IPS-15b (cell line): ENCODE results near the gene CTNNA3.

Experiments
- H3K27me3 ChIP-seq: one replicate; pipeline ENCODE4 v1.6.1; 2013; ENCODE audit warnings: low read length; ENCODE audit not compliant: control insufficient read depth, insufficient read depth
- H3K36me3 ChIP-seq: one replicate; pipeline ENCODE4 v1.6.1; 2013; ENCODE audit warnings: low read length; ENCODE audit not compliant: control insufficient read depth, insufficient read depth
- H3K4me1 ChIP-seq: one replicate; pipeline ENCODE4 v1.6.1; 2013; ENCODE audit warnings: mild to moderate bottlenecking, low read length; ENCODE audit not compliant: control insufficient read depth, insufficient read depth
- H3K4me3 ChIP-seq: one replicate; pipeline ENCODE4 v1.5.1; 2013; ENCODE audit warnings: low read depth, low read length
- H3K9ac ChIP-seq: one replicate; pipeline ENCODE4 v1.6.1; 2013; ENCODE audit warnings: low read depth, mild to moderate bottlenecking, low read length
- H3K9me3 ChIP-seq: one replicate; pipeline ENCODE4 v1.6.1; 2013; ENCODE audit warnings: mild to moderate bottlenecking, low read length; ENCODE audit not compliant: control insufficient read depth, insufficient read depth

Gene CTNNA3

GRCh38 chr10:67618116-67618515 lies 77.9 kb downstream of the CTNNA3 start:
- no peak overlapping the region for H3K9ac ChIP-seq
- H3K4me3 ChIP-seq: no peak overlapping the region
- H3K36me3 ChIP-seq: no peaks in the 10 kb centered on the region
- no peaks in the 10 kb centered on the region for H3K4me1 ChIP-seq
- no peaks in the 10 kb centered on the region for H3K9me3 ChIP-seq
- H3K27me3 ChIP-seq: no peaks in the 10 kb centered on the region

GRCh38 chr10:67612577-67613537 lies 83.1 kb downstream of the CTNNA3 start:
- Histone ChIP-seq H3K9me3 (no peaks in the 10 kb centered on the region), H3K4me3 (no peak overlapping the region), H3K27me3 (no peaks in the 10 kb centered on the region), H3K36me3 (no peaks in the 10 kb centered on the region), H3K4me1 (peaks cover 12% of the 10 kb centered on the region), H3K9ac (no peak overlapping the region)

GRCh38 chr10:67612176-67612575 lies 83.8 kb downstream of the CTNNA3 start:
- no peak overlapping the region for H3K9ac ChIP-seq
- no peak overlapping the region for H3K4me3 ChIP-seq
- no peaks in the 10 kb centered on the region for H3K9me3 ChIP-seq
- H3K27me3 ChIP-seq: no peaks in the 10 kb centered on the region
- H3K36me3 ChIP-seq: no peaks in the 10 kb centered on the region
- H3K4me1 ChIP-seq: peaks cover 12% of the 10 kb centered on the region

- Histone ChIP-seq H3K9ac (no peak overlapping the region), H3K36me3 (no peaks in the 10 kb centered on the region), H3K4me3 (no peak overlapping the region), H3K27me3 (no peaks in the 10 kb centered on the region), H3K9me3 (no peaks in the 10 kb centered on the region), H3K4me1 (peaks cover 12% of the 10 kb centered on the region)
These were observed 85.8 kb downstream of the CTNNA3 start for GRCh38 chr10:67609996-67610793.

- H3K9me3 ChIP-seq: no peaks in the 10 kb centered on the region
- H3K36me3 ChIP-seq: no peaks in the 10 kb centered on the region
- H3K4me1 ChIP-seq: peaks cover 12% of the 10 kb centered on the region
These were observed 88.0 kb downstream of the CTNNA3 start for GRCh38 chr10:67608001-67608400.

GRCh38 chr10:67607472-67607871 lies 88.5 kb downstream of the CTNNA3 start:
- Histone ChIP-seq H3K9ac (no peak overlapping the region), H3K9me3 (no peaks in the 10 kb centered on the region), H3K36me3 (no peaks in the 10 kb centered on the region), H3K27me3 (no peaks in the 10 kb centered on the region), H3K4me3 (no peak overlapping the region), H3K4me1 (peaks cover 12% of the 10 kb centered on the region)

More at GRCh38 chr10:67608001-67608400, 88.0 kb downstream of the CTNNA3 start:
- Histone ChIP-seq H3K4me3 (no peak overlapping the region), H3K27me3 (no peaks in the 10 kb centered on the region), H3K9ac (no peak overlapping the region)

- no peaks in the 10 kb centered on the region for H3K36me3 ChIP-seq
- no peak overlapping the region for H3K9ac ChIP-seq
- peaks cover 12% of the 10 kb centered on the region for H3K4me1 ChIP-seq
- no peaks in the 10 kb centered on the region for H3K27me3 ChIP-seq
- H3K9me3 ChIP-seq: no peaks in the 10 kb centered on the region
- H3K4me3 ChIP-seq: no peak overlapping the region
These were observed 89.4 kb downstream of the CTNNA3 start for GRCh38 chr10:67606572-67606971.

GRCh38 chr10:67603701-67604100 lies 92.3 kb downstream of the CTNNA3 start:
- Histone ChIP-seq H3K4me1 (no peaks in the 10 kb centered on the region), H3K9ac (no peak overlapping the region), H3K36me3 (no peaks in the 10 kb centered on the region), H3K9me3 (no peaks in the 10 kb centered on the region), H3K4me3 (no peak overlapping the region), H3K27me3 (no peaks in the 10 kb centered on the region)

- no peaks in the 10 kb centered on the region for H3K4me1 ChIP-seq
- H3K9me3 ChIP-seq: no peaks in the 10 kb centered on the region
- no peaks in the 10 kb centered on the region for H3K27me3 ChIP-seq
These were observed 92.9 kb downstream of the CTNNA3 start for GRCh38 chr10:67603086-67603485.

GRCh38 chr10:67602268-67602950 lies 93.6 kb downstream of the CTNNA3 start:
- no peak overlapping the region for H3K9ac ChIP-seq
- no peaks in the 10 kb centered on the region for H3K27me3 ChIP-seq
- no peaks in the 10 kb centered on the region for H3K9me3 ChIP-seq
- H3K4me1 ChIP-seq: no peaks in the 10 kb centered on the region
- no peaks in the 10 kb centered on the region for H3K36me3 ChIP-seq
- H3K4me3 ChIP-seq: no peak overlapping the region

More at GRCh38 chr10:67603086-67603485, 92.9 kb downstream of the CTNNA3 start:
- no peaks in the 10 kb centered on the region for H3K36me3 ChIP-seq
- no peak overlapping the region for H3K9ac ChIP-seq
- H3K4me3 ChIP-seq: no peak overlapping the region

GRCh38 chr10:67599597-67599996 lies 96.4 kb downstream of the CTNNA3 start:
- H3K4me3 ChIP-seq: no peak overlapping the region
- H3K9ac ChIP-seq: no peak overlapping the region
- H3K27me3 ChIP-seq: no peaks in the 10 kb centered on the region
- H3K4me1 ChIP-seq: no peaks in the 10 kb centered on the region
- no peaks in the 10 kb centered on the region for H3K36me3 ChIP-seq
- H3K9me3 ChIP-seq: no peaks in the 10 kb centered on the region
